ENCODE measurements around the gene ESAM. TPM values are rescaled to one million over a fixed set of nuclear protein-coding genes. Genes with fewer than 3 reads are reported as not detected.

The ESAM gene
- 0.33 and 0.92 TPM in 2 replicates for total RNA-seq (2021)
- long read RNA-seq, partial matches to known transcripts, result 0 of 6 reads
- long read RNA-seq, other reads (novel, unspliced or antisense), result 2 of 6 reads

- Mint-ChIP-seq H3K4me1 (peaks cover 35 to 46% of the 10 kb centered on the region in 2 experiments), H3K9me3 (peaks cover 0 to 9% of the 10 kb centered on the region in 2 experiments; a peak in 2 of 5 replicates), H3K36me3 (ENCODE audit: insufficient read depth in 1 of 3, low read depth in 3 of 3) (peaks cover 5 to 10% (median 9%) of the 10 kb centered on the region in 3 experiments; a peak in 5 of 7 replicates), H3K27me3 (ENCODE audit: low read depth) (peaks cover 57% of the 10 kb centered on the region), H3K4me3 (peak within 1 kb of the TSS; percentile 75 to 90), H3K27ac (no peak within 1 kb of the TSS; a peak in 1 of 7 replicates)
- H4K91ac ChIP-seq (ENCODE audit: insufficient read length, low read depth, low read length), result no peak within 1 kb of the TSS
- H3K4ac ChIP-seq (ENCODE audit: low read depth, low read length), result no peak within 1 kb of the TSS
- no peaks in the 10 kb centered on the region for H3K4me1 ChIP-seq (ENCODE audit: insufficient read depth, low read length)
- no peak within 1 kb of the TSS for H3T11ph ChIP-seq (ENCODE audit: low read length)
- H3K9ac ChIP-seq (ENCODE audit: extremely low read depth, insufficient read length, low read length), result no peak within 1 kb of the TSS
- H3K23ac ChIP-seq (ENCODE audit: insufficient read length, low read depth, low read length), result no peak within 1 kb of the TSS
- no peak within 1 kb of the TSS for H3K27ac ChIP-seq (ENCODE audit: insufficient read length, low read depth, low read length)
- no peak within 1 kb of the TSS for H2AFZ ChIP-seq (ENCODE audit: low read length)
- no peaks in the 10 kb centered on the region for H3K79me2 ChIP-seq (ENCODE audit: insufficient read depth, low read length)
- H2AK5ac ChIP-seq (ENCODE audit: insufficient read length, low read length), result no peak within 1 kb of the TSS
- no peak within 1 kb of the TSS for H2BK20ac ChIP-seq (ENCODE audit: low read depth, low read length, poor library complexity, severe bottlenecking)
- no peak; the same call in 2 of the 3 replicates for TF ChIP-seq CTCF (conservative IDR thresholded peaks at IDR 0.05)
- no peak within 1 kb of the TSS for H3K14ac ChIP-seq (ENCODE audit: insufficient read depth, low read length)
- no peak within 1 kb of the TSS for H3K18ac ChIP-seq (ENCODE audit: insufficient read length, low read depth, low read length)
- no peak within 1 kb of the TSS for H2BK120ac ChIP-seq (ENCODE audit: low read depth, low read length, poor library complexity, severe bottlenecking)
- peak; percentile 53 for DNase-seq
- H3K79me1 ChIP-seq (ENCODE audit: insufficient read depth, low read depth, low read length, poor library complexity, severe bottlenecking), result no peaks in the 10 kb centered on the region
- no peak within 1 kb of the TSS for H4K8ac ChIP-seq (replicated peaks; ENCODE audit: insufficient read length, low read depth, low read length)
- peak within 1 kb of the TSS; percentile 70 for H3K4me2 ChIP-seq (ENCODE audit: insufficient read depth, insufficient read length, low read length)
- no peak within 1 kb of the TSS for H4K5ac ChIP-seq (ENCODE audit: insufficient read length, low read depth, low read length)
- no peaks in the 10 kb centered on the region for H4K20me1 ChIP-seq (ENCODE audit: control insufficient read depth, insufficient read depth, insufficient read length)
- no peak within 1 kb of the TSS for H3K56ac ChIP-seq (ENCODE audit: insufficient read length, low read depth, low read length)
- H3K9me3 ChIP-seq (ENCODE audit: control insufficient read depth, low read depth, low read length), result no peaks in the 10 kb centered on the region
- H3K27me3 ChIP-seq (ENCODE audit: insufficient read depth, low read length), result peaks cover 45% of the 10 kb centered on the region
- no peak within 1 kb of the TSS for H2BK15ac ChIP-seq (ENCODE audit: low read depth, low read length)
- no peak within 1 kb of the TSS for H2BK12ac ChIP-seq (ENCODE audit: insufficient read length, low read depth, low read length)
- no peak within 1 kb of the TSS for H2BK5ac ChIP-seq (ENCODE audit: insufficient read length, low read length)
- H3K23me2 ChIP-seq (ENCODE audit: insufficient read length, low read depth, low read length, poor library complexity, severe bottlenecking), result peaks cover 24% of the 10 kb centered on the region
- no CpG with 5 or more reads among the region's 55 CpGs for WGBS (ENCODE audit: extremely low coverage, insufficient read length, low lambda C conversion rate)
Observed at GRCh38 chr11:124762105-124762623, at the start of gene ESAM. Gene ESAM, minus strand, starts transcription at chr11:124762290. Its CDS starts 136 bp downstream, at chr11:124762154.

All from H9 (cell line).